Measurements from ENCODE around the gene NEDD4L.
"Not testable (repeated sequence)": the region's sequence is repeated elsewhere in the genome, so short reads cannot be mapped to it uniquely, and the experiment has no call there.

The NEDD4L gene

GRCh38 chr18:58026857-58027256 lies 17.2 kb upstream of the NEDD4L start:
- no peak for DNase-seq (ENCODE audit: low read depth in 3 of 3)

DNA sequence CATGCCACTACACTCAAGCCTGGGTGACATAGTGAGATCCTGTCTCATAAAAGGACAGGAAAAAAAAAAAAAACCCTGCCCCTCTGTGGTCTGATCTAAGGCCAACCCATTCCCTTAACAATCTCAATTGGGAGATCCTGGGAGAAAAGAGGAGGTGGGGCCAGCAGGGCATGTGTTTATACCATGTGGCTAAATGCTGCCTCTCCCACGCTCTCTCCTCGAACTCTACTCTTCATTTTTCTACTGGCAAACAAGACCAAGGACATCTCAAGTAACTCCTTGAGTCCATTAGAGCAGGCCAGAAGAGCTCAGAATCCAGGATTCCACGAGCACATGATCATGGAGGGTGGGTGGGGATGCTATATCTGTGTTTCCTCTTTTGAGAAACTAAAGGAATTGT lies 16.7 kb upstream of the NEDD4L start:
- DNase-seq (ENCODE audit: low read depth in 3 of 3): no peak

- DNase-seq (ENCODE audit: low read depth in 3 of 3): no peak
These were observed 15.8 kb upstream of the NEDD4L start for GRCh38 chr18:58028109-58028784.

GRCh38 chr18:58032233-58032632 lies 11.8 kb upstream of the NEDD4L start:
- DNase-seq (ENCODE audit: low read depth in 3 of 3): no peak

DNA sequence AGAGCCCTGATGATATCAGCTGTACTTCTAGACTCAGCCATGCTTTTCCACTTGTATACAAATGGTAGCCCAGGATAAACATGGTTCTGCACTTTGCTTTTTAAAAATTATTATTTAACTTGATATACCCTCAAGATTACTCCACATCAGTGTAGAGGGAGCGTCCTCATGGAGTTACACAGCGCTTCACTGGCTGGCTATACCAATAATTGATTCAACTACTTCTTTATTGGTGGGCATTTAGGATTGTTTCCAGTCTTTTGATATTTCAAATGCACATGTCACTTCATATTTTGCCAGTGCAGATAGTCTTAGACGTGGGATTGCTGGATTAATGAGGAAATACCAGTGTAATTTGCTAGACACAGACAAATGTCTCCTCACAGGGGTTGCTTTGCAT lies 10.8 kb upstream of the NEDD4L start:
- DNase-seq (ENCODE audit: low read depth in 3 of 3): no peak

DNA sequence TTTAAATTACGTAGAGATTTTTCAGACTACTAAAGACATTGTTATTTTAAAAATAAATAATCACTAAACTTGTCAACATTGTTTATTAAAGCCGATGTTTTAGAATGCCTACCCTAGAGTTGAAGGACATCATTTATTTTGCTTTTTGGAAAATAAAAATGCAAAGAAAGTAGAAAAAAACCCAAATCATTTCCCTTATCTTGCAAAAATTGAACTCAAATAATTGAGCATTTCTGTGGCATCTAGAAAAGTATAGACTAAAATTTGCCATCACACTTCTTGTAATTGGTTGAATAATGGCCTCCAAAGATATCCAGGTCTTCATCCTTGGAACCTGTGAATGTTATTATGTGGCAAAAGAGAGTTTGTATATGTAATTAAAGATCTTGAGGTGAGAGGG lies 9.7 kb upstream of the NEDD4L start:
- no peak for DNase-seq (ENCODE audit: low read depth in 3 of 3)

- DNase-seq (ENCODE audit: low read depth in 3 of 3): no peak
These were observed 6.9 kb upstream of the NEDD4L start for GRCh38 chr18:58037163-58037562.

GRCh38 chr18:58038063-58038462 lies 6.0 kb upstream of the NEDD4L start:
- DNase-seq (ENCODE audit: low read depth in 3 of 3): no peak

DNA sequence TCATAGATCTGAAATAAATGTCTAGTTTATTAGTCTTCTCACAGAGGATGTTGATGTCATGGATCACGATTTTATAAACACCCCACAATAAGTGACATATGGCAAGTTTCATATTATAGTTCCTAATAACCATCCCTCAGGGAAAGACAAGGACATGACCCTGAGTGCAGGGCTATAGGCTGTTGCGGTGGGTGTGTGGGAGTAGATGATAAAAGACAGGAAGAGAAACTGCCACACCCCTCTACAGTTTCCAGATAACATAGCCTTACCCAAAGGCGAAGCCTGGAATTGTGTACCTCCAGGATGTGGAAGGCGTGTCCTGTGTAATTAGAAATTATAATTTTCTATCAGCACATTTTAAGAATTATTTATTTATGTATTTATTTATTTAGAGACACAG lies 2.4 kb upstream of the NEDD4L start:
- no peak for DNase-seq (ENCODE audit: low read depth in 3 of 3)

- no peak for DNase-seq (ENCODE audit: low read depth in 3 of 3)
These were observed 1.1 kb upstream of the NEDD4L start for GRCh38 chr18:58042826-58043490.

DNA sequence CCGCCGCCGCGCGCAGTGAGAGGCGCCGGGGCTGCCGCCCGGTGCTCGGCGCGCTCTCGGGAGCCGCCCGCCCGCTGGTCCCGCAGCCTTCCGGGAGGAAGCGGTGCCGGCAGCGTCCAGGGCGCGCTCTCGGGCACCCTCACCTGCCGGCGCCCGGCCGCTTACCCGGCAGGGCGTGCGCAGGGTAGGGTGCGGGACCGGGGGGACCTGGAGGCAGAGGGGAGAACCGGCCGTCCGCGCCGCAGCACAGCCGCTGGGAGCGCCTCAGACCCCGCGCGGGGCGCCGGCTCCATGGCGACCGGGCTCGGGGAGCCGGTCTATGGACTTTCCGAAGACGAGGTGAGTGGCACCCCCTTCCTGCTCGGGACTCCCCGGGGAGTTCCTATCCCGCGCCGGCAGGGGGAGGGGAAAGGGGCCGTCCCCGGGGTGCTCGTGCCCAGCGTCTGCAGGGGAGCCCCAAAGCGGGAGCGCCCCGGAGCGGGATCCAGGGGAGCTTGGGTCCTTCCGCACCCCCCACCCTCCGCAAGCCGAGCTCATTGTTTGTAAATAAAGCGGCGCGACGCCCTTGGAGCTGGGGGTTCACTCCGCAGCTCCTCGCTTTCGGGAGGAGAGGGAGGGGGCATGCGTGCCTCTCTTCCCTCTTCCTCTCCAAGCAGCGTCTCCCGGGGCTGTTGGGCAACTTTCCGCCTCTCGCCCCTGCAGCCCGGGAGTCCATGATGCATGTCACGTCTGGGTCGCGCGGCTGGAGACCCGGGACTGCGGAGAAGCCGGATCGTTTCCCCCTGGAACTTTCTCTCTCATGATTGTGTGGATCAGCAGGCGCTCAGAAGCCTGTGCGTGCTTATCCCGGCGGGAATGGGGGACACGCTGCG lies 580 bp downstream of the NEDD4L start:
- DNase-seq (ENCODE audit: low read depth in 3 of 3): peak in 1 of 3 donors; percentile 29

DNA sequence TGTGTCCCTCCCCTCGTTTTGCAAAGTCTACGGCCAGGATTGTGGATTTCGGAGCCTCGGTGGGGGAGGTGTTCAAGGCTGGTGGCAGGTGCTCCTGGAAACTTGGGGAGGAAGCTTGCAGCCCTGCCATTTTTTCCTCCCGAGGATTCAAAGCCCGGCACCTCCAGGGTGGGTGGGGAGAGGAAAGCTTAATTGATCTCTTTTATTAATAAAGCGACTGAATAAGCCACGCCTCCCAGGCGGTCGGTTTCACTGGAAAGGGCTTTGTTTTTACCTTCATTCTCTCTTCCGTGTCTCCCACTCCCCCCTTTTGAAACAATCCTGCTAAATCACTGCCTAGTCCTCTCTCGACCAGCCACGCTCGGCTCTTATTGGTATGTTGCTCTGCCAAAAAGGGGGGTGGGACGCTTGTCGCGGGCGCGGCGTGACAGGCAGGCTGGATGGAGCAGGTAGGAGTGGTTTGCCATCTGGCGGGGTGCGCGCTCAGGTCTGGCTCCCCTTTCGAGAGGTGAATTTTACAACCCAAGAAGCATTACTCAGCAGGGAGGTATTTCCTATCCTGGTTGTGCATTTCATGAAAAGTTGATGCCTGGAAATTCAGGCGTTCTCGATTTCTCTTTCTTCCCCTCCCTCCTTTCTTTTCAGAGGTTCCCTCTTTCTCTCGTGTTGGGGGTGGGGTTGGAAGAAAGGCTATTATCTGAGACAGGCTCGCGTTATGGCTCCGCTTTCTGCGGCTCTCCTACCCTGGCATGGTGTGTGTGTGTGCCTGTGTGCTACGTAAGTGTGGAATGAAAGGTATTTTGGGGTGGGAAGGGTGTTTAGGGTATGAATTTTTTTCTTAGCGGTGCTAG lies 1.4 kb downstream of the NEDD4L start:
- DNase-seq (ENCODE audit: low read depth in 3 of 3): peak in 1 of 3 donors; percentile 12

GRCh38 chr18:58046093-58046793 lies 2.2 kb downstream of the NEDD4L start:
- DNase-seq (ENCODE audit: low read depth in 3 of 3): no peak

DNA sequence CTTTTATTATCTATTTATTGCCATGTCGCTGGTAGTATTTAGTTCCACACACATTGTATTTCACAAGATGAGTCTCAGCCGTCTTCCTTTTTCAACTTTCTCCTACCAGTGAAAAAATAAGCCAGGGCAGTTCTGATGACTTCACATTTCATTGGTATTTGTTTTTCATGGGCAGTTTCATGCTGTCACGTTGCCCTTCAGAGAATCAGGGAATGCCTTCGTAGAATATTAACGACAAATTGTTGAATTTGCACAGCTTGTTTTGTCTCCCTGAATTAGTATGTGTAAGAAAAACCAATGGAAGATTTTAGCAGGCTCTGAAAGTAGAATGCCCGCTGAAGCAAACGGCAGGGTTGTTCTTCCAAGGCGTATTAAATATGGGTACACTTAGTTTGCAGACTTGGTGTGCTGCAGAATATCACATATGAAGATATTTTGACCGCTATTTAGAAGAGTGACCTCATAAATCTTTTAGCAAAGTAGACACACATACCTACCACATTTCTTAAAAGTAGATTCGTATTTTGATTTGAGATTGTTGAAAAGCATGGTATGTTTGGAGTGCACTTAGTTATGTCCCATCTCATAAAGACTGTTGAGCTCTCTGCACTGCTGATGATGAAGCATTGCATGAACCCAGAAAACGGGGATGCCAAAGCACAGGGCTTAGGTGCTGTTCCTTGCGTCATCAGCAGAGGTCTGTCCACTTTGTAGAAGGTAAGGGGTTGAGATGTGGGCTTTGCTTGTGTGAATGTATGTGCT lies 2.9 kb downstream of the NEDD4L start:
- DNase-seq (ENCODE audit: low read depth in 3 of 3): no peak

- no peak for DNase-seq (ENCODE audit: low read depth in 3 of 3)
These were observed 3.5 kb downstream of the NEDD4L start for GRCh38 chr18:58047556-58047882.

DNA sequence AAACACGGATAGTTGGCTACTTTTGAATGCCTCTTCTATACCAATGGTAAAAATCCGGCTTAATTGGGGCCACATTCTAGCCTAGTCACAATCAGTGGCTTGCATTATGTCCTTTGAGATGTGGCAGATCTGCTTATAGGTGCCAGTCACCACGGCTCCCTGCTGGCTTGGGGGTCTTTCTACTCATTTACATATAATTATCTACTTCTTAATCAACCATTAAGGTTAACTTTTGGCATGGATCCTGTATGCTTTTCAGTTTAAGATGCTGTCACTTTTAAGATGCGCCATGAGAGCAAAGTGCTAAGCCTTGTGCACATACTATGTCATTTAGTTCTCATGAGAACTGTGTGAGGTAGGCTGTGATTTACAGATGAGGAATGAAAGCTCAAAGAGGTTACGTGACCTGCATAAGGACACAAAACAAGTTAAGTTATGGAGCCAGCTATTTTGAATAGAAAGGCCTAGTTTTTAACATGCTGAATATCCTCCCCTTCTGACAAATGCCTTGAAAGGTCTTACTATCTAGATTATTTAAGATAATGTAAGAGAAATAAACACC lies 4.1 kb downstream of the NEDD4L start:
- no peak for DNase-seq (ENCODE audit: low read depth in 3 of 3)

- DNase-seq (ENCODE audit: low read depth in 3 of 3): no peak
These were observed 5.1 kb downstream of the NEDD4L start for GRCh38 chr18:58049000-58049688.

- not testable (repeated sequence) for DNase-seq (ENCODE audit: low read depth in 3 of 3)
These were observed 6.9 kb downstream of the NEDD4L start for GRCh38 chr18:58050963-58051362.

GRCh38 chr18:58051765-58052460 lies 7.9 kb downstream of the NEDD4L start:
- DNase-seq (ENCODE audit: low read depth in 3 of 3): no peak
